Thyroid gland (tissue), 4 donors: Measurements from ENCODE around the gene ERCC1.

Source experiments
- CTCF ChIP-seq, 6 experiments: fragments of 200-600 bp in 3 of 6; fragments of 450-650 bp in 3 of 6; sonication (generic) in 3 of 6; IDR thresholded peaks; one replicate each; pipeline ENCODE4 v1.5.1; 2016 to 2019; ENCODE audit warnings: antibody characterized with exemption in 6 of 6, mild to moderate bottlenecking in 2 of 6, inconsistent platforms in 1 of 6, moderate library complexity in 1 of 6
- POLR2A ChIP-seq, 2 donors: fragments of 450-650 bp; IDR thresholded peaks; one replicate each; pipeline ENCODE4 v1.6.1; 2017; ENCODE audit warnings: antibody characterized with exemption in 2 of 2, mild to moderate bottlenecking in 2 of 2, moderate library complexity in 1 of 2

- TF ChIP-seq CTCF (IDR thresholded peaks at IDR 0.05), result no peak
- TF ChIP-seq POLR2A (IDR thresholded peaks at IDR 0.05), result peak; percentile 67 to 81
Measured at GRCh38 chr19:45467456-45468158, 43.9 kb upstream of the ERCC1 start, which contains the start of gene FOSB.
